A673 (cell line): ENCODE results near the gene KLC4.
"Not testable (repeated sequence)": the region's sequence is repeated elsewhere in the genome, so short reads cannot be mapped to it uniquely, and the experiment has no call there.

Experiments
- EZH2 ChIP-seq: fragments of 200-600 bp; sonication (generic); IDR thresholded peaks from 2 replicates; pipeline ENCODE4 v1.6.1; 2017; ENCODE audit warnings: borderline replicate concordance, low read depth, mild to moderate bottlenecking, mixed read lengths, antibody characterized with exemption, low read length; ENCODE audit not compliant: poor library complexity, severe bottlenecking
- TF ChIP-seq, protein P1 (sequence below): fragments of 300-800, 200-600 bp; sonication (generic); conservative IDR thresholded peaks from 2 replicates; pipeline ENCODE4 v1.5.1; 2017; ENCODE audit warnings: low read depth, mild to moderate bottlenecking, antibody characterized with exemption, low read length, moderate library complexity, mixed read lengths

DNA sequence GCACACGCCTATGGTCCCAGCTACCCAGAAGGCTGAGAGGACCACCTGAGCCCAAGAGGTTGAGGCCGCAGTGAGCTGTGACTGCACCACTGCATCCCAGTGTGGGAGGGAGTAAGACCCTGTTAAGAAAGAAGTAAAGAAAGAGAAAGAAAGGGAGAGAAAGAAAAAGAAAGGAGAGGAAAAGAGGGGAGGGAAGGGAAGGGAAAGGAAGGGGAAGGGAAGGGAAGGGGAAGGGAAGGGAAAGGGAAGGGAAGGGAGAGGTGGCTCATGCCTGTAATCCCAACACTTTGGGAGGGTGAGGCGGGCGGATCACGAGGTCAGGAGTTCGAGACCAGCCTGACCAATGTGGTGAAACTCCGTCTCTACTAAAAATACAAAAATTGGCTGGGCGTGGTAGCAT, 18.0 kb upstream of the KLC4 start:
- TF ChIP-seq, protein P1, sequence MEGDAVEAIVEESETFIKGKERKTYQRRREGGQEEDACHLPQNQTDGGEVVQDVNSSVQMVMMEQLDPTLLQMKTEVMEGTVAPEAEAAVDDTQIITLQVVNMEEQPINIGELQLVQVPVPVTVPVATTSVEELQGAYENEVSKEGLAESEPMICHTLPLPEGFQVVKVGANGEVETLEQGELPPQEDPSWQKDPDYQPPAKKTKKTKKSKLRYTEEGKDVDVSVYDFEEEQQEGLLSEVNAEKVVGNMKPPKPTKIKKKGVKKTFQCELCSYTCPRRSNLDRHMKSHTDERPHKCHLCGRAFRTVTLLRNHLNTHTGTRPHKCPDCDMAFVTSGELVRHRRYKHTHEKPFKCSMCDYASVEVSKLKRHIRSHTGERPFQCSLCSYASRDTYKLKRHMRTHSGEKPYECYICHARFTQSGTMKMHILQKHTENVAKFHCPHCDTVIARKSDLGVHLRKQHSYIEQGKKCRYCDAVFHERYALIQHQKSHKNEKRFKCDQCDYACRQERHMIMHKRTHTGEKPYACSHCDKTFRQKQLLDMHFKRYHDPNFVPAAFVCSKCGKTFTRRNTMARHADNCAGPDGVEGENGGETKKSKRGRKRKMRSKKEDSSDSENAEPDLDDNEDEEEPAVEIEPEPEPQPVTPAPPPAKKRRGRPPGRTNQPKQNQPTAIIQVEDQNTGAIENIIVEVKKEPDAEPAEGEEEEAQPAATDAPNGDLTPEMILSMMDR, result not testable (repeated sequence)
- TF ChIP-seq EZH2, result not testable (repeated sequence)
